K562 (cell line): ENCODE data around the gene NSMCE1.

Source experiments
- CHD2 ChIP-seq: IDR thresholded peaks from 2 replicates; pipeline ENCODE4 v1.6.1; 2011; ENCODE audit warnings: low read depth, low read length
- FOXA1 ChIP-seq: fragments of 450-650 bp; IDR thresholded peaks from 2 replicates; pipeline ENCODE4 v1.6.1; 2016; ENCODE audit warnings: mild to moderate bottlenecking, borderline replicate concordance
- FOXJ3 ChIP-seq: sonication (generic); formaldehyde crosslinking; IDR thresholded peaks from 2 replicates; pipeline ENCODE4 v1.4.0; 2020; ENCODE audit warnings: mild to moderate bottlenecking, missing genetic modification reagents
- U2AF2 ChIP-seq: fragments of 200-400 bp; formaldehyde crosslinking; optimal IDR thresholded peaks from 2 replicates; pipeline ENCODE3; 2017; ENCODE audit warnings: low read depth, mild to moderate bottlenecking, low read length
- ZNF24 ChIP-seq: fragments of 450-650 bp; IDR thresholded peaks from 2 replicates; pipeline ENCODE4 v1.6.1; 2016
- TF ChIP-seq, protein P1 (sequence below): sonication (generic); formaldehyde crosslinking; IDR thresholded peaks from 2 replicates; pipeline ENCODE4 v1.9.0; 2022; ENCODE audit warnings: mild to moderate bottlenecking, missing genetic modification reagents

DNA sequence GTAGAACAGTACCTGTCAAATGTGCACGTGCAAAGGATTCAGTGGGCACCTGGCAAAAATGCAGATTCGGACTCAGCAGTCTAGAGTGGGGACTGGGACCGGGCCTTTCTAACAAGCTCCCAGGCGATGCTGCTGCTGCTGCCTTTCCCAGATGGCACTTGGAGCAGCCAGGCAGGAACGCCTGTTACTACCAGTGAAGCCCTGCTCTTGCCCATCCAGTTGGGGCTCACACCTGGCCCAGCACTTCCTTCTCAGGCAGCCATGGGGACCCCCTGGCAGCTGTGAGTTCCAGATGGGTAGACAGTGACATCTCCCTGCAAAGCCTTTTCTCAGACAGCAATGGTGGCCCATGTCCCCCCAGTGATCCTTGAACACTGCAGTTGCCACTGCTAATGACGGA, 34.8 kb downstream of the NSMCE1 start:
- TF ChIP-seq ZNF24: no peak
- TF ChIP-seq, protein P1, sequence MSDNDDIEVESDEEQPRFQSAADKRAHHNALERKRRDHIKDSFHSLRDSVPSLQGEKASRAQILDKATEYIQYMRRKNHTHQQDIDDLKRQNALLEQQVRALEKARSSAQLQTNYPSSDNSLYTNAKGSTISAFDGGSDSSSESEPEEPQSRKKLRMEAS (CRISPR knock-in tag): no peak
- no peak for TF ChIP-seq U2AF2
- TF ChIP-seq FOXA1: no peak
- no peak for TF ChIP-seq CHD2
- no peak for TF ChIP-seq FOXJ3 (CRISPR knock-in tag)
